Thyroid gland (tissue), 4 donors: Measurements from ENCODE around the gene GGA3. TPM values are rescaled to one million over a fixed set of nuclear protein-coding genes. Genes with fewer than 3 reads are reported as not detected.
A peak's percentile ranks its signal among the peaks of the same experiment; 100 is the strongest.

Experiments
- DNase-seq, 2 donors: peaks; one replicate each; pipeline ENCODE4 v3.0.0-alpha.2; 2019
- H3K27ac ChIP-seq, 3 donors: fragments of 200-600 bp; sonication (generic); 1 replicate in 2 of 3; 2 replicates in 1 of 3; pipeline ENCODE4 v1.5.1; 2016 to 2019; ENCODE audit warnings: mild to moderate bottlenecking in 1 of 3, moderate library complexity in 1 of 3
- H3K27me3 ChIP-seq: fragments of 200-600 bp; sonication (generic); one replicate; pipeline ENCODE4 v1.5.1; 2019
- H3K36me3 ChIP-seq, 2 donors: fragments of 200-600 bp; sonication (generic); one replicate each; pipeline ENCODE4 v1.5.1; 2016 to 2019
- H3K4me1 ChIP-seq, 2 donors: fragments of 200-600 bp; sonication (generic); one replicate each; pipeline ENCODE4 v1.5.1; 2017 to 2019
- H3K4me3 ChIP-seq, 3 donors: fragments of 200-600 bp; sonication (generic); replicated peaks in 1 of 3; 1 replicate in 2 of 3; 2 replicates in 1 of 3; pipeline ENCODE4 v1.5.1; 2016; ENCODE audit warnings: mild to moderate bottlenecking in 1 of 3
- H3K9me3 ChIP-seq: fragments of 200-600 bp; sonication (generic); one replicate; pipeline ENCODE4 v1.5.1; 2017
- CTCF ChIP-seq, 6 experiments: fragments of 200-600 bp in 3 of 6; fragments of 450-650 bp in 3 of 6; sonication (generic) in 3 of 6; IDR thresholded peaks; one replicate each; pipeline ENCODE4 v1.5.1; 2016 to 2019; ENCODE audit warnings: antibody characterized with exemption in 6 of 6, mild to moderate bottlenecking in 2 of 6, inconsistent platforms in 1 of 6, moderate library complexity in 1 of 6
- POLR2A ChIP-seq, 2 donors: fragments of 450-650 bp; IDR thresholded peaks; one replicate each; pipeline ENCODE4 v1.6.1; 2017; ENCODE audit warnings: antibody characterized with exemption in 2 of 2, mild to moderate bottlenecking in 2 of 2, moderate library complexity in 1 of 2
- WGBS, 2 donors: methylation state at CpG; one replicate each; pipeline ENCODE4 v1.1.5; 2017; 5-methylcytosine and 5-hydroxymethylcytosine counted together
- intact Hi-C: fragments of 100-400 bp; cut with DNase I; formaldehyde crosslinking; loops from one replicate; pipeline ENCODE4 v1.15.1; 2023
- total RNA-seq, 4 donors: library from RNA; depleted of rRNA; stranded (reverse); fragments of >200 nt; gene quantifications; one replicate each; pipeline ENCODE4 v1.2.3, GENCODE V29; 2016

The GGA3 gene
- total RNA-seq, 4 donors from 2014 or later: 22.5 to 38.4 (median 24.1) TPM

DNA sequence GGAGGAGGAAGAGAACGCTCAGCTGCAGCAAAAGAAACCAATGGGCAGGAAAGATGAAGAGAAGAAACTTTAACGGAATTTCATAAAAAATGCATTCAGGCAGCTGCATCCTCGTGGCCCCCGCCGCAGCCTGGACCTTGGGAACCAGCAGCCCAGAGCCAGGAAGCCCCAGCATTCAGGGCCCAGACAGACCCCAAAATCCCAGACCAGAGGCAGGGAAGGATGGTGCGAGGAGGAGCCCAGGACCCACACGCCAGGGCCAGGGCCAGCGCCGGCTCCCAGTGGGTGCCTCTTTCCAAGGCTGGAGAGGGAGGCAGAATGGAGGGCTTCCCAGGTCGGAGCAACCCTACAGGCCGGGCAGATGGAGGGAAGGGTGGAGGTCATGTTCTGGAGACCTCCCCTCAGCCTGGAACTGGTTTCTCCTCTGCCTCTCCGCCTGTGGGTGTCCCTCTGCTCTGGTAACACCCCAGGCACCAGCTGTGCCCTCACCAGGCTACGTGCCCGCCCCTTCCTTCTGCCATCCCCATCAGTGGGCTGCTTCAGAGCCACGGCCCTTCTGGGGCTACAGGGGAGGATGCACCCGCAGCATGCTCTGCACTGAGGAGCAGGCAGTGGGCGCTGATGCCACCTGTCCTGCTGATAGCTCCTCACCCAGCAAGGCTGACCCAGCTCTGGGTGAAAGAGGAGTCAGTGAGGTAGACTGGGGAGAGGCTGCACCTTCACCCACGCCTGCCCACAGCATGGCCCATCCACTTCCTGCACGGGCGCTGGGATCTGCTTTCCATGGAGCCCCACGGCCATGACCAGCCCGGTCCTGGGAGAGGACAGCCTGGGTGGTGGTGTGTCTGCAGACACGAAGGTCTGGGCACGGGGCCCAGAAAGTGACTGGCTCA, 10.8 kb upstream of the GGA3 start:
- Histone ChIP-seq H3K9me3 (no peaks in the 10 kb centered on the region), H3K36me3 (no peaks in the 10 kb centered on the region), H3K4me1 (peaks cover 13 to 18% of the 10 kb centered on the region in 2 donors), H3K27ac (peak overlapping the region in 2 of 3 donors; percentile 73 to 76), H3K4me3 (peak overlapping the region in 1 of 3 donors; percentile 90), H3K27me3 (no peaks in the 10 kb centered on the region)
- TF ChIP-seq POLR2A (IDR thresholded peaks at IDR 0.05) (no peak), CTCF (IDR thresholded peaks at IDR 0.05) (no peak)
- WGBS, 2 donors: 56 to 63% methylated on average over 10 to 21 of the region's 24 CpGs
- intact Hi-C loops: no loop called here
- no peak for DNase-seq

DNA sequence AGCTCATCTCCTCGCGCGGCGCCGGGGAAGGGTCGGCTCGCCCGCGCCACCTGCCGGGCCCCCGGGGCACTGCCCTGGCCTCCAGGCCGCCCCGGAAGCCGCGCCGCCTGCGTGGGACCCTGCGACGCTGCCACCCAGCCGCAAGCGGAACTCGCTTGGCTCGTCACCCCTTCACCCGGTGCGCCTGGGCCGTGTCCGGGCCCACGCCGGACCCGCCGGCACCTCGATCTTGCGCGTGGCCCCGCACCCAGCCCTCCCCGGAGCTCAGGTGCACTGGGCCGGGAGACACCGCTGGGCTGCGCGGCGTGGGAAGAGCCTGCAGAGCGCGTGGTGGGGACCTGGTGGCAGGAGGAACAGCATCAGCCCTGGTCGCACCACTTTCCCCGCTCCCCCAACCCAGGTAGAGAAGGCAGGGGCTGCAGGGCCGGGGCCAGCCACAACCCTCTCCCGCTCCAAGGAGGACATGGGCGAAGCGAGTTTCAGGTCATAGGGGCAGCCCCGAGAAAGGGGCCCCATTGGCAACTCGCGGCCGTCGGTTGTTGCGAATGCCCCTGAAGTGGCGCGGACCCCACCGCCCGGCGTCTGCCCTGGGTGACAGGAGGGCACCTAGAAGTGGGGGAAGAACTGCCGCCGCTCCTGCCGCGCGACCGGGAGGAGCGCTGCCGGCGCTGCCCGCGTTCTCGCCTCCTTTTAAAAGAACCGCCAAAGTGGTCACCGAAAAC, 10.0 kb upstream of the GGA3 start:
- peak overlapping the region; percentile 50 to 76 (median 73) for H3K27ac ChIP-seq
- H3K4me1 ChIP-seq: peaks cover 10 to 15% of the 10 kb centered on the region in 2 donors
- intact Hi-C loops: no loop called here
- TF ChIP-seq CTCF (IDR thresholded peaks at IDR 0.05) (peak in 5 of 6 experiments; percentile 21 to 99 (median 96)), POLR2A (IDR thresholded peaks at IDR 0.05) (no peak)
- H3K27me3 ChIP-seq: no peaks in the 10 kb centered on the region
- DNase-seq: peak; percentile 76 to 78
- peaks cover under 1 to 6% of the 10 kb centered on the region in 2 donors for H3K36me3 ChIP-seq
- 1% methylated on average over 14 to 40 of the region's 74 CpGs for WGBS, 2 donors
- peak overlapping the region; percentile 45 to 90 (median 51) for H3K4me3 ChIP-seq
- no peaks in the 10 kb centered on the region for H3K9me3 ChIP-seq

DNA sequence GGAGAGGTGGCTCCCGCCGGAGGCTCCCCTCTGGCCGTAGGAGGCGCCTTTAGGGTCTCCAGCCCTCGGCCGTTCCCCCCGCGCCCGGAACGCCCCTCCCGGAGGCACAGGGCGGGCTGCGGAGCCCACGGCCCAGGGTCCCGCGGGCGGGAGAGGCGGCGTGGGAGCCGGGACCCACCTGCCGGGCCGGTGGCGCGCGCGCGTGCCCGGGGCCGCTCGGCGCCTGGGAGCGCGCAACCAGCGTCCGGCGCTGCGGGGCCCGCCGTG, 9.5 kb upstream of the GGA3 start, which contains the start of gene MIF4GD:
MIF4GD (minus strand) TSS at position 266 of the 267 bp plus-strand sequence. CDS start 1,036 bp downstream, outside the sequence.
- H3K4me1 ChIP-seq: peaks cover 10 to 15% of the 10 kb centered on the region in 2 donors
- H3K36me3 ChIP-seq: peaks cover 5 to 11% of the 10 kb centered on the region in 2 donors
- peak within 1 kb of the TSS; percentile 45 to 90 (median 51) for H3K4me3 ChIP-seq
- no peak for DNase-seq
- intact Hi-C loops: no loop called here
- TF ChIP-seq CTCF (IDR thresholded peaks at IDR 0.05): no peak
- peak in 1 of 2 donors; percentile 71 for TF ChIP-seq POLR2A (IDR thresholded peaks at IDR 0.05)
- WGBS, 2 donors: 0% methylated on average over 3 of the region's 39 CpGs; no CpG with 5 or more reads in 1 of the 2 donors
- H3K9me3 ChIP-seq: no peaks in the 10 kb centered on the region
- H3K27ac ChIP-seq: peak within 1 kb of the TSS; percentile 66 to 90 (median 78)
- no peaks in the 10 kb centered on the region for H3K27me3 ChIP-seq

GRCh38 chr17:75270218-75270965, 9.0 kb upstream of the GGA3 start:
- peaks cover 10 to 16% of the 10 kb centered on the region in 2 donors for H3K36me3 ChIP-seq
- H3K27me3 ChIP-seq: no peaks in the 10 kb centered on the region
- H3K9me3 ChIP-seq: no peaks in the 10 kb centered on the region
- peak; percentile 74 to 76 for DNase-seq
- H3K4me3 ChIP-seq: peak overlapping the region; percentile 3 to 90 (median 46)
- TF ChIP-seq CTCF (IDR thresholded peaks at IDR 0.05): peak in 5 of 6 experiments; percentile 20 to 44 (median 32)
- TF ChIP-seq POLR2A (IDR thresholded peaks at IDR 0.05): peak in 1 of 2 donors; percentile 12
- H3K4me1 ChIP-seq: peaks cover 10 to 15% of the 10 kb centered on the region in 2 donors
- WGBS, 2 donors: 0 to 1% methylated on average over 22 to 26 of the region's 47 CpGs
- peak overlapping the region; percentile 66 to 90 (median 78) for H3K27ac ChIP-seq
- intact Hi-C loops: no loop called here
